Prostate gland (tissue), 2 donors: ENCODE measurements around the gene CCDC85B.

ENCODE experiments used
- CTCF ChIP-seq, 4 experiments: fragments of 200-600 bp in 2 of 4; fragments of 450-650 bp in 2 of 4; sonication (generic) in 2 of 4; IDR thresholded peaks; 1 replicate in 3 of 4; 2 replicates in 1 of 4; pipeline ENCODE4 v1.5.1; 2016 to 2019; ENCODE audit warnings: antibody characterized with exemption in 4 of 4, mild to moderate bottlenecking in 2 of 4, moderate library complexity in 2 of 4
- POLR2AphosphoS5 ChIP-seq: sonication (generic); formaldehyde crosslinking; IDR thresholded peaks from one replicate; pipeline ENCODE4 v1.6.1; 2017; ENCODE audit warnings: antibody characterized with exemption

- TF ChIP-seq POLR2AphosphoS5 (no peak), CTCF (IDR thresholded peaks at IDR 0.05) (no peak)
Observed at GRCh38 chr11:65847746-65848145, 42.7 kb upstream of the CCDC85B start.
